HFFc6 (cell line): Measurements from ENCODE around the gene ATP8A1. TPM values are rescaled to one million over a fixed set of nuclear protein-coding genes. Genes with fewer than 3 reads are reported as not detected.
"Not testable (repeated sequence)": the region's sequence is repeated elsewhere in the genome, so short reads cannot be mapped to it uniquely, and the experiment has no call there.

ENCODE experiments used
- DNase-seq: peaks from one replicate; pipeline ENCODE4 v3.0.0-alpha.2; 2018
- H3K27ac Mint-ChIP-seq: 2 replicates; pipeline ENCODE4 v1.8.0; 2020; ENCODE audit warnings: mild to moderate bottlenecking, mixed read lengths
- H3K27me3 Mint-ChIP-seq: 2 replicates; pipeline ENCODE4 v1.8.0; 2021; ENCODE audit warnings: mild to moderate bottlenecking, moderate library complexity, mixed read lengths; ENCODE audit not compliant: insufficient read depth
- H3K36me3 Mint-ChIP-seq: 2 replicates; pipeline ENCODE4 v1.8.0; 2021; ENCODE audit warnings: low read depth, mixed read lengths
- H3K4me1 Mint-ChIP-seq: 2 replicates; pipeline ENCODE4 v1.8.0; 2020; ENCODE audit warnings: low read depth, mixed read lengths
- H3K4me3 Mint-ChIP-seq: 2 replicates; pipeline ENCODE4 v1.8.0; 2020; ENCODE audit warnings: mild to moderate bottlenecking, moderate library complexity, mixed read lengths
- H3K9me3 Mint-ChIP-seq: 2 replicates; pipeline ENCODE4 v1.8.0; 2020; ENCODE audit warnings: mild to moderate bottlenecking, mixed read lengths
- long read RNA-seq: library from polyadenylated mRNA; unstranded; transcript quantifications from one replicate; pipeline ENCODE4 v2.0.0, GENCODE V29; 2019
- total RNA-seq, 6 experiments: library from RNA; stranded (reverse); fragmentation: NEBNext Ultra II Directional; extraction: Animal tissue kit (Norgen Biotek cat#: 25700); gene quantifications; 2 replicates in 1 of 6; 3 replicates in 5 of 6; pipeline ENCODE4 v1.2.3, GENCODE V29; 2021
- TF ChIP-seq, protein P1 (sequence below): fragments of 200-600 bp; sonication (generic); IDR thresholded peaks from 2 replicates; pipeline ENCODE4 v1.5.0; 2021; ENCODE audit warnings: antibody characterized with exemption, mild to moderate bottlenecking

Gene ATP8A1
- under 1 TPM; 0.03 to 0.28 (median 0.11) TPM for total RNA-seq
- long read RNA-seq: 0 reads

GRCh38 chr4:42656944-42657792, at the start of gene ATP8A1:
Gene ATP8A1, minus strand, starts transcription at chr4:42657105. Its CDS starts 232 bp downstream, at chr4:42656873.
- H3K27ac Mint-ChIP-seq: peak within 1 kb of the TSS; percentile 96
- no peaks in the 10 kb centered on the region for H3K36me3 Mint-ChIP-seq
- TF ChIP-seq, protein P1, sequence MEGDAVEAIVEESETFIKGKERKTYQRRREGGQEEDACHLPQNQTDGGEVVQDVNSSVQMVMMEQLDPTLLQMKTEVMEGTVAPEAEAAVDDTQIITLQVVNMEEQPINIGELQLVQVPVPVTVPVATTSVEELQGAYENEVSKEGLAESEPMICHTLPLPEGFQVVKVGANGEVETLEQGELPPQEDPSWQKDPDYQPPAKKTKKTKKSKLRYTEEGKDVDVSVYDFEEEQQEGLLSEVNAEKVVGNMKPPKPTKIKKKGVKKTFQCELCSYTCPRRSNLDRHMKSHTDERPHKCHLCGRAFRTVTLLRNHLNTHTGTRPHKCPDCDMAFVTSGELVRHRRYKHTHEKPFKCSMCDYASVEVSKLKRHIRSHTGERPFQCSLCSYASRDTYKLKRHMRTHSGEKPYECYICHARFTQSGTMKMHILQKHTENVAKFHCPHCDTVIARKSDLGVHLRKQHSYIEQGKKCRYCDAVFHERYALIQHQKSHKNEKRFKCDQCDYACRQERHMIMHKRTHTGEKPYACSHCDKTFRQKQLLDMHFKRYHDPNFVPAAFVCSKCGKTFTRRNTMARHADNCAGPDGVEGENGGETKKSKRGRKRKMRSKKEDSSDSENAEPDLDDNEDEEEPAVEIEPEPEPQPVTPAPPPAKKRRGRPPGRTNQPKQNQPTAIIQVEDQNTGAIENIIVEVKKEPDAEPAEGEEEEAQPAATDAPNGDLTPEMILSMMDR: no peak
- H3K4me1 Mint-ChIP-seq: peaks cover 34% of the 10 kb centered on the region
- H3K4me3 Mint-ChIP-seq: peak within 1 kb of the TSS; percentile 94
- no peaks in the 10 kb centered on the region for H3K9me3 Mint-ChIP-seq
- peaks cover 6% of the 10 kb centered on the region; the same call in 1 of the 2 replicates for H3K27me3 Mint-ChIP-seq
- DNase-seq: peak; percentile 56

- TF ChIP-seq, protein P1: no peak
- Mint-ChIP-seq H3K9me3 (peaks cover 22% of the 10 kb centered on the region), H3K4me3 (no peak overlapping the region), H3K27ac (no peak overlapping the region), H3K4me1 (no peaks in the 10 kb centered on the region), H3K36me3 (no peaks in the 10 kb centered on the region), H3K27me3 (peaks cover 2% of the 10 kb centered on the region)
- DNase-seq: no peak
These were observed 49.2 kb upstream of the ATP8A1 start for GRCh38 chr4:42706086-42706485.

- Mint-ChIP-seq H3K4me1 (no peaks in the 10 kb centered on the region), H3K4me3 (no peak overlapping the region), H3K27ac (no peak overlapping the region), H3K27me3 (peaks cover 2% of the 10 kb centered on the region), H3K36me3 (no peaks in the 10 kb centered on the region), H3K9me3 (peaks cover 12% of the 10 kb centered on the region)
- DNase-seq: no peak
- TF ChIP-seq, protein P1: no peak
These were observed 46.9 kb upstream of the ATP8A1 start for GRCh38 chr4:42703813-42704212.

- DNase-seq: no peak
- H3K4me1 Mint-ChIP-seq: no peaks in the 10 kb centered on the region
- peaks cover 8% of the 10 kb centered on the region for H3K9me3 Mint-ChIP-seq
- TF ChIP-seq, protein P1: no peak
- no peaks in the 10 kb centered on the region for H3K36me3 Mint-ChIP-seq
- no peak overlapping the region for H3K4me3 Mint-ChIP-seq
- no peak overlapping the region for H3K27ac Mint-ChIP-seq
- peaks cover 3% of the 10 kb centered on the region for H3K27me3 Mint-ChIP-seq
These were observed 46.0 kb upstream of the ATP8A1 start for GRCh38 chr4:42702895-42703294.

- not testable (repeated sequence) for H3K27me3 Mint-ChIP-seq, H3K4me3 Mint-ChIP-seq, H3K36me3 Mint-ChIP-seq, H3K27ac Mint-ChIP-seq, DNase-seq, H3K4me1 Mint-ChIP-seq
- peaks cover 12% of the 10 kb centered on the region for H3K9me3 Mint-ChIP-seq
These were observed 44.9 kb upstream of the ATP8A1 start for GRCh38 chr4:42701780-42702179.

GRCh38 chr4:42690537-42690936, 33.6 kb upstream of the ATP8A1 start:
- Mint-ChIP-seq H3K36me3 (no peaks in the 10 kb centered on the region), H3K4me1 (no peaks in the 10 kb centered on the region), H3K9me3 (no peaks in the 10 kb centered on the region), H3K27me3 (no peaks in the 10 kb centered on the region), H3K27ac (no peak overlapping the region), H3K4me3 (no peak overlapping the region)
- TF ChIP-seq, protein P1: no peak
- no peak for DNase-seq
